ENCODE measurements around the gene PAH. TPM values are rescaled to one million over a fixed set of nuclear protein-coding genes. Genes with fewer than 3 reads are reported as not detected.
A peak's percentile ranks its signal among the peaks of the same experiment; 100 is the strongest.

PAH gene
- total RNA-seq (0.61 TPM), polyA plus RNA-seq (1.3 TPM)
- long read RNA-seq, donor 1: 0 reads
- long read RNA-seq, donor 2: 0 reads
- long read RNA-seq, donor 3, partial matches to known transcripts: 36 of 36 reads
- long read RNA-seq, donor 3, other reads (novel, unspliced or antisense): 0 of 36 reads
- long read RNA-seq, donor 4: 0 reads
- long read RNA-seq, donor 5, full-length matches to known transcripts: 4 of 81 reads
- long read RNA-seq, donor 5, partial matches to known transcripts: 0 of 81 reads
- long read RNA-seq, donor 5, other reads (novel, unspliced or antisense): 77 of 81 reads
- long read RNA-seq, donor 6: 0 reads
- long read RNA-seq, donor 7: 0 reads
- long read RNA-seq, donor 8: 0 reads
- long read RNA-seq, donor 9: 0 reads
- long read RNA-seq, donor 10: 0 reads

DNA sequence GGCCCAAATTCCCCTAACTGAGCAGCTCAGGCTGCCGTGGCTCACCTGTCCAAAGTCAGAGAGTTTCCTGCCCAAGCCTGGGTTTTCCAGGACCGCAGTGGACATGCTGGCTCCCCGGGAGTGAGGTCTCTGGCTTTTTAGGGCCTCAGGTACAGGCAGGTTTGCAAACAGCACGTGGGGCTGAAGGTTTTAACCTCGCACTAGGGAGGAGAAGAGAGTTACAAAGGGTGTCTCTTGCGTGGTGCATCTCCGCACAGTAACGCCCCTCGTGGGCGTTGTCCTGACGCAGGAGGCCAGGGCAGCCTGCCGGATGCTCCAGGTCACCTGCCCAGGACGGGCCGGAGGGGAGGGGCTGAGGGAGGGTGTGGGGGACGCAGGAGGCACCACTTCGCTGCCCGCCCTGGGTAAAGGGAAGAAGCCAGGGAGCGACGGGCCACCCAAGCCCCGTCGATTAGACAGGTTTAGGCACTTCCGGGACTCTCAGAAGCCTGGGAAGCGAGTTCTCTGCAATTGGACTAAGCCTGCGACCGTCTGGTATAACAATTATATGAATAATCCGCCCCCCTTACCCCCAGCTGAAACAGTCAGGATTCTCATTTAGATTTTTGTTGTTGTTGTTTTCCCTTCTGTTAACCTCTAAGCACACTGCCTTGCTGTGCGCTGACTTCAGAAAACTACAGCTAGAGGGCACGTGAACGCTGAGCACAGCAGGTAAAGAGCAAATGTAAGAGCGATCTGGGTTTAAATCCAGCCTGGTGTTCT lies at the start of gene PAH:
Gene PAH (minus strand): TSS at position 219 of the 762 bp plus-strand sequence. CDS start 114 bp downstream, at position 105.
- Histone ChIP-seq H3K4me1 (ENCODE audit: control insufficient read depth in 2 of 2, insufficient read depth in 2 of 2, low read length in 2 of 2) (no peaks in the 10 kb centered on the region), H3K9me3 (ENCODE audit: control insufficient read depth in 2 of 2, insufficient read depth in 1 of 2, low read length in 1 of 2) (no peaks in the 10 kb centered on the region), H3K27me3 (ENCODE audit: control insufficient read depth in 2 of 2, insufficient read depth in 1 of 2, low read length in 1 of 2) (peaks cover 0 to 7% of the 10 kb centered on the region in 2 donors), H3K4me3 (ENCODE audit: low read length in 2 of 2) (peak within 1 kb of the TSS in 1 of 2 donors; percentile 10), H3K27ac (ENCODE audit: low read depth in 1 of 2, low read length in 1 of 2) (no peak within 1 kb of the TSS), H3K36me3 (ENCODE audit: control insufficient read depth in 2 of 2, insufficient read depth in 2 of 2, low read length in 1 of 2) (no peaks in the 10 kb centered on the region)
- 9% methylated on average over 30 of the region's 30 CpGs for WGBS
- peak in 1 of 9 donors; percentile 2 for DNase-seq (ENCODE audit: low read depth in 6 of 9, low spot score in 9 of 9)

DNA sequence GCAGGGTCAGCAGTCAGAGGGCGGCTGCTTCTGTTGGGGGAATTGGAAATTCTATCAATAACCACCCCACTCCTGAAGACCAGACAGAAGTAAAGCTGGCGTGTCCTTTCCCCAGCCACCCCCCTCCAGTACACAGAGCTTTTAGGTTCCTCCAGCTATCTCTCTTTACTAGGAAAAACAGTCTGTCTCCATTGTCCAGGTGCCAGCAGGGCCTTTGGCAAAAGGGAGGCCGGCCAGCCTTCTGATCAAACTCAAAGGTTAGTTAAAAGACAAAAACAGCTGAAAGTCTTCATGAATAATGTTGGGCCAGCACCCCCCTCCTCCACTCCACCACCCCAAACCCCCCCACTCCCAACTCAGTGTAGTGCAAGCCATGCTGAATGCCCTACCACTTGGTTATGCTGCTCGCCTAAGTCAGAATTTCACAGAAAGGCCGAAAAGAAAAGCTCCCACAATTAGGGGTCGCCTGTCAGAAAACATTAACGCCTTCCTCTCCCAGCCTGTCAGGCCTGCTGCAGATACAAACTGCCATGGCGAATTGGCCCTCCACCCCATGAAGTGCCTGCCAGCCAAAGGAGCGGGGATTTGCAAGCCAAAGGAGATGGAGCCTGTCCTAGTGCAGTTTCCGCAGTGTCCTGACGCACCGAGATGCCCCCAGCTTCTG lies 49.3 kb upstream of the PAH start:
- no peak for DNase-seq (ENCODE audit: low read depth in 6 of 9, low spot score in 9 of 9)
- Histone ChIP-seq H3K4me1 (ENCODE audit: control insufficient read depth in 2 of 2, insufficient read depth in 2 of 2, low read length in 2 of 2) (no peaks in the 10 kb centered on the region), H3K9me3 (ENCODE audit: control insufficient read depth in 2 of 2, insufficient read depth in 1 of 2, low read length in 1 of 2) (peaks cover 0 to 3% of the 10 kb centered on the region in 2 donors), H3K4me3 (ENCODE audit: low read length in 2 of 2) (no peak overlapping the region), H3K27me3 (ENCODE audit: control insufficient read depth in 2 of 2, insufficient read depth in 1 of 2, low read length in 1 of 2) (peaks cover 48 to 59% of the 10 kb centered on the region in 2 donors), H3K27ac (ENCODE audit: low read depth in 1 of 2, low read length in 1 of 2) (no peak overlapping the region), H3K36me3 (ENCODE audit: control insufficient read depth in 2 of 2, insufficient read depth in 2 of 2, low read length in 1 of 2) (no peaks in the 10 kb centered on the region)
- WGBS: 15% methylated on average over 12 of the region's 12 CpGs

DNA sequence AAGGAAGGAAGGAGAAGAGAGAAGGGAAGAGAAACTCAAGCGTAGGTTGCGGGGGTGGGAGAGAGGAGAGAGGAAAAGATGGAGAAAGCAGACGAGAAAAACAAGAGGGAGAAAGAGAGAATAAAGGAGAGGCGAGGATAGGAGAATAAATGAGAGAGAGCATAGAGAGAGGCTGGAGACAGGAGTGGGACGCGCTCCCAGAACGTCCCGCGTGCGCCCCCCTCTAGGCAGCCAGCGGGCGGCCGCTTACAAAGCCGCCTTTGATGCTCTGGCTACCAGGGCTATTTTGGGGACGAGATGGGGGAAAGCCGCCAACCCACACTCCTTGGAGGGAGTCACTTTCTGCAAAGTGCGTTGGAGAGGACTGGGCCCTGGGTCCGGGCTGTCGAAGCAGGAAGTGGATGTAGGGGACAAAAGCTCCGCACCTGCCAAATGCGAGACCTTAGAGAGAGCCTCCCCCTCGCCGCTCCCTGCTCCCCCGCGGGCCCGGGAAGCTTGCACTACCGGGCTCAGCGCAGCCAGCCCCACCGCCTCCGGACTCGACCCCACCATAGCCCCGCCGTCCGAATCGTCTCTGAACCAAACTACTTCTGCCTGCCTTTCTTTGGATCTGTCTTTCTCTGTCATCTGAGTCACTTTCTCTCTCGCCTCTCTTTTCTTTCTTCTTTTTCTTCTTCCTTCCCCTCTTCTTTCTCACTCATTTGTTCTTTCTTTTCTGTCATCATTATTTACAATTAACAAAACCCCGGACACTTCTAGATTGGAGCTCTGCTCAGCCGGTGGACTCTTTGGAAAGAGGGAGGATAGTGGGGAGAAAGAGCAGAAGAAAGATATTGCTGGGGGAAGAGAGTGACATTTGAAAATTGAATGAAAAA lies 48.5 kb upstream of the PAH start:
- H3K9me3 ChIP-seq (ENCODE audit: control insufficient read depth in 2 of 2, insufficient read depth in 1 of 2, low read length in 1 of 2): peaks cover 0 to 3% of the 10 kb centered on the region in 2 donors
- peaks cover 56 to 65% of the 10 kb centered on the region in 2 donors for H3K27me3 ChIP-seq (ENCODE audit: control insufficient read depth in 2 of 2, insufficient read depth in 1 of 2, low read length in 1 of 2)
- H3K4me3 ChIP-seq (ENCODE audit: low read length in 2 of 2): no peak overlapping the region
- H3K36me3 ChIP-seq (ENCODE audit: control insufficient read depth in 2 of 2, insufficient read depth in 2 of 2, low read length in 1 of 2): no peaks in the 10 kb centered on the region
- no peaks in the 10 kb centered on the region for H3K4me1 ChIP-seq (ENCODE audit: control insufficient read depth in 2 of 2, insufficient read depth in 2 of 2, low read length in 2 of 2)
- no peak overlapping the region for H3K27ac ChIP-seq (ENCODE audit: low read depth in 1 of 2, low read length in 1 of 2)
- DNase-seq (ENCODE audit: low read depth in 6 of 9, low spot score in 9 of 9): no peak
- WGBS: 7% methylated on average over 38 of the region's 38 CpGs

DNA sequence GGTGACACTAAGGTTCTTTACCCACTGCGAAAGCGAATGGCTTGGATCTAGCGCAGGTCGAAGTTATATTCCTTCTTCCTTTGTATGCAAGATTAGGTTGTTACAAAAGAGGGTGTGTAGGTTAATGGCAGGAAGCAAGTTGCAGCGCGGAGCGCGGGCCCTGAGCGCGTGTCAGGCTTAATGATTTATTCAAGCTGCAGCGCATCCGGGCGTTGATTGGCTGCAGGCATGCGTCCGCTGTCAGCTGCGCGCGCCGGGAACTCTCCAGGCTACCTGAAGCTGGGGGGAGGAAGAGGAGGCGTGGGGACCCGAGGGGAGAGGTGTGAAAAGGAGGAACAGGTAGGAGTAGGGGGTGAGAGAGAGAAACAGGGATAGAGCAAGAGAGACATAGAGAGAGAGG lies 47.8 kb upstream of the PAH start:
- DNase-seq (ENCODE audit: low read depth in 6 of 9, low spot score in 9 of 9): no peak
- H3K36me3 ChIP-seq (ENCODE audit: control insufficient read depth in 2 of 2, insufficient read depth in 2 of 2, low read length in 1 of 2): no peaks in the 10 kb centered on the region
- no peak overlapping the region for H3K4me3 ChIP-seq (ENCODE audit: low read length in 2 of 2)
- H3K27ac ChIP-seq (ENCODE audit: low read depth in 1 of 2, low read length in 1 of 2): no peak overlapping the region
- WGBS: 6% methylated on average over 21 of the region's 21 CpGs
- H3K4me1 ChIP-seq (ENCODE audit: control insufficient read depth in 2 of 2, insufficient read depth in 2 of 2, low read length in 2 of 2): no peaks in the 10 kb centered on the region
- H3K27me3 ChIP-seq (ENCODE audit: control insufficient read depth in 2 of 2, insufficient read depth in 1 of 2, low read length in 1 of 2): peaks cover 57 to 72% of the 10 kb centered on the region in 2 donors
- peaks cover 0 to 3% of the 10 kb centered on the region in 2 donors for H3K9me3 ChIP-seq (ENCODE audit: control insufficient read depth in 2 of 2, insufficient read depth in 1 of 2, low read length in 1 of 2)

DNA sequence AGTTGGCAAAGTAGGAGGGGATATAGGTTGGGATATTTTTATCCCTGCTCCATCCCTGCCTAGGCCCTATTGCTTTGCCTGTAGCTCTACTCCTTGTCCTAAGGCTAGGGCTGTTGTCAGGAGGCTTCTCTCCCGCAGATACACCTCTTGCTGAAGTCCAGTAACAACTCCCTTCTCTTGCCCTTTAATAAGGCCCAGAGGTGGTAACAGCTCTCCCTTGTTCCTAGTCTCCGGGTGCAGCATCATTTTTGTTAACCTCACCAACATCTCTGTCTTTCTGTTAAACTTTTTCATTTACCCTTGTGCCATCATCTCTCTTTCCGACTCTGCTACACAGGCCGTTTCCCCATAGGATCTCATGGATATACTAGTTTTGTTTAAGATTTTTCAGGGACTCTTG lies 46.8 kb upstream of the PAH start:
- Histone ChIP-seq H3K36me3 (ENCODE audit: control insufficient read depth in 2 of 2, insufficient read depth in 2 of 2, low read length in 1 of 2) (no peaks in the 10 kb centered on the region), H3K4me3 (ENCODE audit: low read length in 2 of 2) (no peak overlapping the region), H3K27me3 (ENCODE audit: control insufficient read depth in 2 of 2, insufficient read depth in 1 of 2, low read length in 1 of 2) (peaks cover 67 to 83% of the 10 kb centered on the region in 2 donors), H3K4me1 (ENCODE audit: control insufficient read depth in 2 of 2, insufficient read depth in 2 of 2, low read length in 2 of 2) (no peaks in the 10 kb centered on the region), H3K9me3 (ENCODE audit: control insufficient read depth in 2 of 2, insufficient read depth in 1 of 2, low read length in 1 of 2) (peaks cover 0 to 3% of the 10 kb centered on the region in 2 donors), H3K27ac (ENCODE audit: low read depth in 1 of 2, low read length in 1 of 2) (no peak overlapping the region)
- 53% methylated on average over 4 of the region's 4 CpGs for WGBS
- no peak for DNase-seq (ENCODE audit: low read depth in 6 of 9, low spot score in 9 of 9)

DNA sequence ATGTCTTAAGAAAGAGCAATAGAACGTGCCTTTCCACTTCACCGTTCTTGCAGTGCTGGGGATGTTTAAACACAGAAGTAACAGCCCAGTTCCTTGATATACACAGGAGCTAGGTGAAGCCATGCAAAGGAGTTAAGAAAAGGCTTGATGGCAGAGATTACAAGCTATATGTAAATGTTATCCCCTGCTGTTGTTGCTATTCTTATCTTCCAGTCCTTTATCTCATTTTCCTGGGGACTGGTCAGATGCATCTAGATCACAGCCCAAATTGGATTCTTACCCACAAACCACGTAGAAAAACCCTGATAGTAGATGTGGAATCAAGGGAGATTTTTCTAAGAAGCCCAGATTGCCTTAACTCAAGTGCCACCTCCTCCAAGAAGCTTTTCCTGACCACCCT lies 45.9 kb upstream of the PAH start:
- Histone ChIP-seq H3K4me3 (ENCODE audit: low read length in 2 of 2) (no peak overlapping the region), H3K4me1 (ENCODE audit: control insufficient read depth in 2 of 2, insufficient read depth in 2 of 2, low read length in 2 of 2) (no peaks in the 10 kb centered on the region), H3K27me3 (ENCODE audit: control insufficient read depth in 2 of 2, insufficient read depth in 1 of 2, low read length in 1 of 2) (peaks cover 75 to 91% of the 10 kb centered on the region in 2 donors), H3K9me3 (ENCODE audit: control insufficient read depth in 2 of 2, insufficient read depth in 1 of 2, low read length in 1 of 2) (peaks cover 0 to 3% of the 10 kb centered on the region in 2 donors), H3K27ac (ENCODE audit: low read depth in 1 of 2, low read length in 1 of 2) (no peak overlapping the region), H3K36me3 (ENCODE audit: control insufficient read depth in 2 of 2, insufficient read depth in 2 of 2, low read length in 1 of 2) (no peaks in the 10 kb centered on the region)
- no peak for DNase-seq (ENCODE audit: low read depth in 6 of 9, low spot score in 9 of 9)
- whole genome bisulfite sequencing: 9% methylated on average over 3 of the region's 3 CpGs

DNA sequence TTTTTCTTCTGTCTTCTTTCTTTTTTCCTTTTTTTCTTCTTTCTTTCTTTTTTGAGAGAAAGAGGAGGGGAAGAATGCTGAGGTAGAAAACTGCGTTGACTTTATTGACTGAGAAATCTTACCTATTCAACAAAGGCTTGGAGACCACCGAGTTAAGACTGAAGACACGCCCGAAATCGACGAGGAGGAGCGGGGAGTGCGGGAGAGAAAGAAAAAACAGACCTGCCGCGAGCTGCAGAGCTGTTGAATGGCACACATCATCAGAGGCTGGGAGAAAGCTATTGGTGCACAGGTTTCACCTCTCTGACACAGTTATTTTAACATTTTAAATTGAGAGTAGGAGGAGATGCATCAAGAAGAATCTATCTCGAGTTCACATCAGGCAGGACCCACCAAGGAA lies 45.5 kb upstream of the PAH start:
- Histone ChIP-seq H3K4me1 (ENCODE audit: control insufficient read depth in 2 of 2, insufficient read depth in 2 of 2, low read length in 2 of 2) (no peaks in the 10 kb centered on the region), H3K4me3 (ENCODE audit: low read length in 2 of 2) (no peak overlapping the region), H3K9me3 (ENCODE audit: control insufficient read depth in 2 of 2, insufficient read depth in 1 of 2, low read length in 1 of 2) (peaks cover 0 to 3% of the 10 kb centered on the region in 2 donors), H3K27ac (ENCODE audit: low read depth in 1 of 2, low read length in 1 of 2) (no peak overlapping the region), H3K27me3 (ENCODE audit: control insufficient read depth in 2 of 2, insufficient read depth in 1 of 2, low read length in 1 of 2) (peaks cover 80 to 95% of the 10 kb centered on the region in 2 donors), H3K36me3 (ENCODE audit: control insufficient read depth in 2 of 2, insufficient read depth in 2 of 2, low read length in 1 of 2) (no peaks in the 10 kb centered on the region)
- DNase-seq (ENCODE audit: low read depth in 6 of 9, low spot score in 9 of 9): no peak
- WGBS: 10% methylated on average over 11 of the region's 11 CpGs

DNA sequence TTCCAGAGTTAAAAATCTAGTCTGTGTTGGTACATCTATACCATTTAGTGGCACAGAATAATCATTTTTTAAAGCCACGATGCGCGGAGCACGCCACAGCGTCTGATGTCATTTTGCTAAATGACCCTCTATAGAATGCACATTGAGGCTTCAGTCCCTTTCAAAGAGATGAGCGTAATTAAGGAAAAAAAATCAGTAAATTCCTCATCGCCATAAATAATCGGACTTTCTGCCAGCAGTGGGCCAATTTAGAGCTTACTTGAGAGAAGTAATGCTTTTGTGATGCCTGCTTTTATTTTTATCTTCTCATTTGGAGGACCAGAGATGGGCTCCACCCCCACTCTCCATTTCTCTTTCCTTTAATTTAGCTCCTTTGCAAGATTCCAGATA lies 44.4 kb upstream of the PAH start:
- Histone ChIP-seq H3K4me3 (ENCODE audit: low read length in 2 of 2) (no peak overlapping the region), H3K27ac (ENCODE audit: low read depth in 1 of 2, low read length in 1 of 2) (no peak overlapping the region), H3K27me3 (ENCODE audit: control insufficient read depth in 2 of 2, insufficient read depth in 1 of 2, low read length in 1 of 2) (peaks cover 84 to 100% of the 10 kb centered on the region in 2 donors), H3K4me1 (ENCODE audit: control insufficient read depth in 2 of 2, insufficient read depth in 2 of 2, low read length in 2 of 2) (no peaks in the 10 kb centered on the region), H3K9me3 (ENCODE audit: control insufficient read depth in 2 of 2, insufficient read depth in 1 of 2, low read length in 1 of 2) (peaks cover 0 to 3% of the 10 kb centered on the region in 2 donors), H3K36me3 (ENCODE audit: control insufficient read depth in 2 of 2, insufficient read depth in 2 of 2, low read length in 1 of 2) (no peaks in the 10 kb centered on the region)
- DNase-seq (ENCODE audit: low read depth in 6 of 9, low spot score in 9 of 9): no peak
- WGBS: 11% methylated on average over 8 of the region's 8 CpGs
